ENCODE measurements around the gene TCF25. TPM values are rescaled to one million over a fixed set of nuclear protein-coding genes. Genes with fewer than 3 reads are reported as not detected.

Gene TCF25
- total and polyA plus RNA-seq, 10 donors = 113 to 412 (median 251) TPM

GRCh38 chr16:89864527-89864820 is 8.9 kb upstream of the TCF25 start:
- TF ChIP-seq, protein P1, sequence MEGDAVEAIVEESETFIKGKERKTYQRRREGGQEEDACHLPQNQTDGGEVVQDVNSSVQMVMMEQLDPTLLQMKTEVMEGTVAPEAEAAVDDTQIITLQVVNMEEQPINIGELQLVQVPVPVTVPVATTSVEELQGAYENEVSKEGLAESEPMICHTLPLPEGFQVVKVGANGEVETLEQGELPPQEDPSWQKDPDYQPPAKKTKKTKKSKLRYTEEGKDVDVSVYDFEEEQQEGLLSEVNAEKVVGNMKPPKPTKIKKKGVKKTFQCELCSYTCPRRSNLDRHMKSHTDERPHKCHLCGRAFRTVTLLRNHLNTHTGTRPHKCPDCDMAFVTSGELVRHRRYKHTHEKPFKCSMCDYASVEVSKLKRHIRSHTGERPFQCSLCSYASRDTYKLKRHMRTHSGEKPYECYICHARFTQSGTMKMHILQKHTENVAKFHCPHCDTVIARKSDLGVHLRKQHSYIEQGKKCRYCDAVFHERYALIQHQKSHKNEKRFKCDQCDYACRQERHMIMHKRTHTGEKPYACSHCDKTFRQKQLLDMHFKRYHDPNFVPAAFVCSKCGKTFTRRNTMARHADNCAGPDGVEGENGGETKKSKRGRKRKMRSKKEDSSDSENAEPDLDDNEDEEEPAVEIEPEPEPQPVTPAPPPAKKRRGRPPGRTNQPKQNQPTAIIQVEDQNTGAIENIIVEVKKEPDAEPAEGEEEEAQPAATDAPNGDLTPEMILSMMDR (IDR thresholded peaks at IDR 0.05 in 8 of 11, conservative IDR thresholded peaks at IDR 0.05 in 3 of 11) = no peak
- TF ChIP-seq POLR2A (IDR thresholded peaks at IDR 0.05) (no peak), POLR2AphosphoS5 (IDR thresholded peaks at IDR 0.05) (no peak)
- H3K4me1 ChIP-seq = peaks cover 13 to 42% (median 34%) of the 10 kb centered on the region in 6 donors
- H3K36me3 ChIP-seq = peaks cover 0 to under 1% (median 0%) of the 10 kb centered on the region in 6 donors
- 64 to 79% (median 70%) methylated on average over 5 of the region's 5 CpGs for WGBS, 5 donors
- peaks cover 0 to 7% (median 0%) of the 10 kb centered on the region in 7 donors for H3K27me3 ChIP-seq (replicated peaks in 1 of 7)
- H3K4me3 ChIP-seq = peak overlapping the region in 1 of 8 donors; percentile 51
- H3K27ac ChIP-seq = peak overlapping the region; percentile 69 to 87 (median 80)
- intact Hi-C loops (cut with DNase I; ENCODE audit: low total_unique reads) = loop anchor here (5.0 kb wide), 1 partner anchor 157 kb away; no protein-coding TSS in a partner anchor
- H3K9me3 ChIP-seq = peaks cover 0 to 13% (median 9%) of the 10 kb centered on the region in 8 donors
- no peak for DNase-seq

DNA sequence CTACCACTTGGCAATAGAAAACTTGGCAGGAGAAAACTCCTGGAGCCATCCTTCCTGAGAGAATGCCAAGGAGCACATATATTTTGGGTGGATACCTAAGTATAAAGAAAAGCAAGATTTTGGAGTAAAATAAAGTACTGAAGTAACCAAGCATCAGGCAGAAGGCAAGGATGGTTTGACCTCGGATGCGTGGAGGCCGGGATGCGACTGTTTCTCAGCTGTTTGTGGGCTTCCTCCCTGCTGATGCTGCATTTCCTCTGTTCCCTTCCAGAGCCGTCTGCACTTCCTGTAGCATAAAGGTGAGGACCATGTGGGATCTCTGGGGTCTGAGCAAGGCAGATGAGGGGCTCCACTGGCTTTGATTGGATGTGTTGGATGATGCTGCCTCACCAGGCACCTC is 5.5 kb upstream of the TCF25 start:
- Histone ChIP-seq H3K27me3 (replicated peaks in 1 of 7) (no peaks in the 10 kb centered on the region), H3K36me3 (peaks cover 0 to 7% (median 0%) of the 10 kb centered on the region in 6 donors), H3K4me1 (peaks cover 16 to 37% (median 31%) of the 10 kb centered on the region in 6 donors), H3K9me3 (peaks cover 0 to 13% (median 9%) of the 10 kb centered on the region in 8 donors), H3K27ac (no peak overlapping the region), H3K4me3 (no peak overlapping the region)
- 78 to 87% (median 79%) methylated on average over 5 of the region's 5 CpGs for WGBS, 5 donors
- DNase-seq = no peak
- TF ChIP-seq POLR2A (IDR thresholded peaks at IDR 0.05) (no peak), POLR2AphosphoS5 (IDR thresholded peaks at IDR 0.05) (no peak)
- TF ChIP-seq, protein P1 (IDR thresholded peaks at IDR 0.05 in 8 of 11, conservative IDR thresholded peaks at IDR 0.05 in 3 of 11) = no peak
- intact Hi-C loops (cut with DNase I; ENCODE audit: low total_unique reads) = no loop called here

GRCh38 chr16:89869911-89870310 is 3.5 kb upstream of the TCF25 start:
- no peak overlapping the region for H3K27ac ChIP-seq
- peaks cover 0 to 13% (median 9%) of the 10 kb centered on the region in 8 donors for H3K9me3 ChIP-seq
- DNase-seq = no peak
- peaks cover 11 to 28% (median 20%) of the 10 kb centered on the region in 6 donors for H3K4me1 ChIP-seq
- intact Hi-C loops (cut with DNase I; ENCODE audit: low total_unique reads) = no loop called here
- no peaks in the 10 kb centered on the region for H3K27me3 ChIP-seq (replicated peaks in 1 of 7)
- H3K36me3 ChIP-seq = peaks cover 0 to 11% (median 2%) of the 10 kb centered on the region in 6 donors
- H3K4me3 ChIP-seq = no peak overlapping the region
- 93 to 96% (median 95%) methylated on average over 12 of the region's 12 CpGs for WGBS, 5 donors
- no peak for TF ChIP-seq POLR2AphosphoS5 (IDR thresholded peaks at IDR 0.05)
- no peak for TF ChIP-seq POLR2A (IDR thresholded peaks at IDR 0.05)
- TF ChIP-seq, protein P1 (IDR thresholded peaks at IDR 0.05 in 8 of 11, conservative IDR thresholded peaks at IDR 0.05 in 3 of 11) = no peak

- Histone ChIP-seq H3K27ac (no peak overlapping the region), H3K4me1 (peaks cover 12 to 28% (median 22%) of the 10 kb centered on the region in 6 donors), H3K4me3 (no peak overlapping the region), H3K9me3 (peaks cover 0 to 13% (median 9%) of the 10 kb centered on the region in 8 donors), H3K36me3 (peaks cover 0 to 15% (median 5%) of the 10 kb centered on the region in 6 donors), H3K27me3 (replicated peaks in 1 of 7) (no peaks in the 10 kb centered on the region)
- intact Hi-C loops (cut with DNase I; ENCODE audit: low total_unique reads) = no loop called here
- no peak for DNase-seq
- 92 to 98% (median 96%) methylated on average over 6 of the region's 6 CpGs for WGBS, 5 donors
- TF ChIP-seq, protein P1 (IDR thresholded peaks at IDR 0.05 in 8 of 11, conservative IDR thresholded peaks at IDR 0.05 in 3 of 11) = no peak
- TF ChIP-seq POLR2A (IDR thresholded peaks at IDR 0.05) = no peak
- TF ChIP-seq POLR2AphosphoS5 (IDR thresholded peaks at IDR 0.05) = no peak
Measured at GRCh38 chr16:89870440-89870839, 3.0 kb upstream of the TCF25 start.

All from spleen (tissue), 11 donors.